IPS-20b (cell line): ENCODE data around the gene IMMP2L.
"Not testable (repeated sequence)": the region's sequence is repeated elsewhere in the genome, so short reads cannot be mapped to it uniquely, and the experiment has no call there.

Experiments used
- H3K27ac ChIP-seq: one replicate; pipeline ENCODE4 v1.5.1; 2013; ENCODE audit warnings: low read length
- H3K27me3 ChIP-seq: 2 replicates; pipeline ENCODE4 v1.6.1; 2013; ENCODE audit warnings: mild to moderate bottlenecking, low read length, inconsistent platforms; ENCODE audit not compliant: insufficient read depth
- H3K36me3 ChIP-seq: 2 replicates; pipeline ENCODE4 v1.6.1; 2013; ENCODE audit warnings: low read depth, mild to moderate bottlenecking, inconsistent platforms, low read length, moderate library complexity; ENCODE audit not compliant: insufficient read depth
- H3K4me1 ChIP-seq: 2 replicates; pipeline ENCODE4 v1.6.1; 2013; ENCODE audit warnings: mild to moderate bottlenecking, control low read depth, inconsistent platforms, low read length, moderate library complexity; ENCODE audit not compliant: insufficient read depth
- H3K4me3 ChIP-seq: 2 replicates; pipeline ENCODE4 v1.5.1; 2013; ENCODE audit warnings: mild to moderate bottlenecking, low read length, inconsistent platforms
- H3K9ac ChIP-seq: 2 replicates; pipeline ENCODE4 v1.6.1; 2013; ENCODE audit warnings: low read depth, mild to moderate bottlenecking, inconsistent platforms, low read length, moderate library complexity
- H3K9me3 ChIP-seq: 2 replicates; pipeline ENCODE4 v1.6.1; 2013; ENCODE audit warnings: mild to moderate bottlenecking, low read depth, low read length, inconsistent platforms; ENCODE audit not compliant: insufficient read depth

Gene IMMP2L

GRCh38 chr7:111264981-111265380 is 297.3 kb downstream of the IMMP2L start:
- Histone ChIP-seq H3K9ac (no peak overlapping the region), H3K4me3 (no peak overlapping the region), H3K36me3 (no peaks in the 10 kb centered on the region), H3K27ac (no peak overlapping the region), H3K4me1 (no peaks in the 10 kb centered on the region), H3K9me3 (no peaks in the 10 kb centered on the region), H3K27me3 (no peaks in the 10 kb centered on the region)

GRCh38 chr7:111264111-111264868 is 298.0 kb downstream of the IMMP2L start:
- no peak overlapping the region for H3K4me3 ChIP-seq

DNA sequence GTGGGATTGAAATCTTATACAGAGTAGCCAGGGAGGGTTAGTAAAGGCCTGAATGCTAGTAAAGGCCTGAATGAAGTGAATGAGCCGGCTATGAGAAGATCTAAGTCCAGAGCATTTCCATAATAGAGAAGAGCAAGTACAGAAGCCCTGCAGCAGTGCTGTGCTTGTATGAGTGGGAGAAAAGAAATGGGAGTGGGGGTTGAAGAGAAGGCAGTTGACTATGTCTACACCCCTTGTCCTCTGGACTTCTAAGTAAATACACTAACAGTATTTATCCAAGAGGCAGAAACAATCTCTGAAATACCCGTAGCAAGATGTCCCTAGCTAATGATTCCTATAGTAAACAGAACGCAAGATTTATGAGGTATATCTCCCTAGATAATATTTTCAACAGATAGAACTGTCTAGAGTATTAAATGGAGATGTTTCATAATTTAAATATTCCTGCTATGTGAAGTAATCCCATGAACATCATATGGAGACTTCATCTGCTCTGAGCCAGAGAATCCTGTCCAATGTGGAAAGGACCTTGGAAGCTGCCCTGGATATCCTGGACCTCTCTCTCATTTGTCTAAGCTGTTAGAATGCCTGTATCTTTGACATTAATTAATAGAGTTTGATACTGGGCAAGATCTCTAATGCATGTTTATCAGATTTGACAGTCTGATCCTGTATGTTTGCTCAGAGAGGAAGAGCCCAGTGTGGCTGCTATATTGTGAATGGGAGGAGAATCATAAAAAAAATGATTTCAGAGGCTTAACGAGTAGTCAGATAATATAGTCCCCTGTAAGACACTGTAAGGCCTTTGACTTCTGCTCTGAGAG is 299.8 kb downstream of the IMMP2L start:
- no peak overlapping the region for H3K9ac ChIP-seq
- no peak overlapping the region for H3K4me3 ChIP-seq
- no peaks in the 10 kb centered on the region for H3K9me3 ChIP-seq
- H3K27ac ChIP-seq = no peak overlapping the region
- H3K27me3 ChIP-seq = no peaks in the 10 kb centered on the region
- H3K4me1 ChIP-seq = no peaks in the 10 kb centered on the region
- no peaks in the 10 kb centered on the region for H3K36me3 ChIP-seq

More at GRCh38 chr7:111264111-111264868, 298.0 kb downstream of the IMMP2L start:
- no peaks in the 10 kb centered on the region for H3K9me3 ChIP-seq
- H3K4me1 ChIP-seq = no peaks in the 10 kb centered on the region
- H3K27me3 ChIP-seq = no peaks in the 10 kb centered on the region
- no peaks in the 10 kb centered on the region for H3K36me3 ChIP-seq
- H3K9ac ChIP-seq = no peak overlapping the region
- H3K27ac ChIP-seq = no peak overlapping the region

DNA sequence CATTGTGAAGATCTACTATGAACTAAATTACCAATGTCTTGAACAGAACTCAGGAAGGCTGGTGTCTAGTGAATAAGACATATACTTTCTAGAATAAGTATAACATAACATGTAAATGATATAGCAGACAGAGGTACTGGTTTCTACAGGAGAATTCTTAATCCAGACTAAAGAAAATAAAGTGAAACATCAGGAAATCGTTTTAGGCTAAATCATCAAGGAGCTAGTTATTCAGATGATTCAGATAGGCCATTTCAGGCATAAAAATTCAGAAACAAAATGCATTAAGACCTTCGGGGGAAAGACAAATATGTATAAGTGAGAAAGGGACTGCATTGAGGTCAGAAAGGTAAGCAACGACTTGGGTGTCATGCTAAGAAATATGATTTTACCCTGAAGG is 300.8 kb downstream of the IMMP2L start:
- no peak overlapping the region for H3K27ac ChIP-seq
- no peaks in the 10 kb centered on the region for H3K27me3 ChIP-seq
- H3K4me3 ChIP-seq = no peak overlapping the region
- H3K9me3 ChIP-seq = no peaks in the 10 kb centered on the region
- no peak overlapping the region for H3K9ac ChIP-seq
- no peaks in the 10 kb centered on the region for H3K36me3 ChIP-seq
- no peaks in the 10 kb centered on the region for H3K4me1 ChIP-seq

DNA sequence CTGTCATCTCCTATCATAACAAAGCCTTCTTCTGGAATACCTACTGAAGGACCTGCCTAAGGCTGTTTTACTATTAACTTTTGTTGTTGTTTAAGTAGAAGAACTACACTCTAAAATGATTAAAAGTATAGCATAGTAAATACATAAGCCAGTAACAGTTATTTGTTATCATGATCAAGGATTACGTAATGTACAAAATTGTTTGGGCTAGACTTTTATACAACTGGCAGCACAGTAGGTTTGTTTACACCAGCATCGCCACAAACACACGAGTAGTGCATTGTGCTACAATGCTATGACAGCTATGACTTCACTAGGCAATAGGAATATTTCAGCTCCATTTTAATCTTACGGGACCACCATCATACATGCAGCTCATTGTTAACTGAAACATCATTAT is 302.3 kb downstream of the IMMP2L start:
- Histone ChIP-seq H3K9ac (no peak overlapping the region), H3K4me3 (no peak overlapping the region), H3K9me3 (no peaks in the 10 kb centered on the region), H3K4me1 (no peaks in the 10 kb centered on the region), H3K27ac (no peak overlapping the region), H3K36me3 (no peaks in the 10 kb centered on the region), H3K27me3 (no peaks in the 10 kb centered on the region)

DNA sequence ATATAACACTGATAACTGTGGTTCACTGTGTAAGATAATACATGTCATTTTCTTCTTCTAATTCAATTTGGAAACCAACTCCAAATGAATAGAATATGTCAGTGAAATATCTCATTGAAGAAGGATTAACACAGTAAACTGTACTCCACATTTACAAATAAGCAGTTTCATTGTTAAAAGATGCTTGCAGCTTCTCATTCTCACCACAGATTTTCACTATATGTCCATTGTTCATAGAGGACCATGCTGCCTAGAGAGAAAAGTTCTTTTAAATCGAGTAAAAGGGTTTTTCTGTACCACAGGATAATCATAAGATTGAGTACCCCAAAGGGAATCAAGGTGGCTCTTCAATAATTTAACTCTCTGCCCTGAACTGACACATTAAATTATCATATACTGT is 305.9 kb downstream of the IMMP2L start:
- H3K9me3 ChIP-seq = no peaks in the 10 kb centered on the region
- H3K4me1 ChIP-seq = peaks cover 8% of the 10 kb centered on the region; the same call in 1 of the 2 replicates
- H3K36me3 ChIP-seq = no peaks in the 10 kb centered on the region
- no peaks in the 10 kb centered on the region for H3K27me3 ChIP-seq
- H3K4me3 ChIP-seq = no peak overlapping the region
- no peak overlapping the region for H3K9ac ChIP-seq
- no peak overlapping the region for H3K27ac ChIP-seq

DNA sequence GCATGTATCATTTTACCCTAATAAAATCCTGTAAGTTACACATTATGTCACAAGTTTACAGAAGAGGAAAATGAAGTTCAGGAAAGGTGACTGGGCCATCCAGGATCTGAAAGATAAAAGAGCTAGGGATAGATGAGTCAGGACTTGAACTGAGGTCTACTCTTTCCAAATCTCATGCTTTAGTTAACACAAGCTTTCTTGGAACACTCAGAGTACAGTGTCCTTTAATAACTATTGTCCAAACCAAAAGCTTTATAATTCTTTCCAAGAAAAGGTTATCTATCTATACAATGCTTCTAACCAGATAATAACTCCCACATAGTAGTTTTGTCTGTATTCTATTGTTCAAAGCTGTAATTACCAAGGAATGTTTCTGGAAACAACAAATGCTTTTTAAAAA is 306.7 kb downstream of the IMMP2L start:
- H3K9ac ChIP-seq = no peak overlapping the region
- no peak overlapping the region for H3K27ac ChIP-seq
- no peaks in the 10 kb centered on the region for H3K36me3 ChIP-seq

GRCh38 chr7:111251365-111251764 is 310.9 kb downstream of the IMMP2L start:
- not testable (repeated sequence) for H3K36me3 ChIP-seq, H3K27me3 ChIP-seq, H3K27ac ChIP-seq, H3K4me3 ChIP-seq, H3K9me3 ChIP-seq, H3K9ac ChIP-seq, H3K4me1 ChIP-seq

More for the DNA sequence above, 306.7 kb downstream of the IMMP2L start:
- Histone ChIP-seq H3K4me3 (no peak overlapping the region), H3K27me3 (no peaks in the 10 kb centered on the region), H3K4me1 (peaks cover 8% of the 10 kb centered on the region; the same call in 1 of the 2 replicates), H3K9me3 (no peaks in the 10 kb centered on the region)

GRCh38 chr7:111249807-111250206 is 312.5 kb downstream of the IMMP2L start:
- H3K4me1 ChIP-seq, H3K9me3 ChIP-seq, H3K27me3 ChIP-seq, H3K9ac ChIP-seq, H3K27ac ChIP-seq, H3K36me3 ChIP-seq, H3K4me3 ChIP-seq: not testable (repeated sequence)

DNA sequence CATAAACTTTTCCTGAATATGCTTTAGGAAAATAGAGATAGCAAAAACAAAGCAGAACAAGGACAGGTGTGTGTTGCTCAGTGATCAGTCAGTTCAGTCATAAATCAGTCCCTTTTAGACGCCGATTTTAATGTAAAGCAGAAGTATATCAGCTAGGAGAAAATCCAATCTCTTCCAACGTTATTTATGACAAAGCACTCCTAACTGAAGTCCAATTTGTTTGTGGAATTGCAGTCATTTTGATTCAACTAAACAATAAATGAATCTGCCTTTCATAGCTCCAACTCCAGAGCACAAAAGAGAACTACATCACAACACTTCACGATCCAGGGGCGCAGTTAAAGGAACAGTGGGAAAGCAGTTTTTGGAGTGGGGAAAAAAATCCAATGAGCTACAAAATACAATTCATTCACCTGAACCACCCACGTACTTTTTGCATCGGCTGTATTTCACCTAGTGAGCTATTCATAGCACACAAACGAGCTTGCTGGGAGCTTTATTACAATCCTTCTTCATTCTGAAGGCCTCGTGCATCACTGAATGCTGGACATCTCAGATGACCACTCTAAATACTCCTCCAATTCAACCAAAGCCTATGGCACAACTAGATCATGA is 320.0 kb downstream of the IMMP2L start:
- Histone ChIP-seq H3K9me3 (no peaks in the 10 kb centered on the region), H3K36me3 (no peaks in the 10 kb centered on the region), H3K4me1 (peaks cover 12% of the 10 kb centered on the region), H3K9ac (no peak overlapping the region), H3K27ac (no peak overlapping the region), H3K4me3 (no peak overlapping the region), H3K27me3 (no peaks in the 10 kb centered on the region)

- H3K4me1 ChIP-seq = peaks cover 12% of the 10 kb centered on the region
- H3K36me3 ChIP-seq = no peaks in the 10 kb centered on the region
- H3K27me3 ChIP-seq = no peaks in the 10 kb centered on the region
- no peaks in the 10 kb centered on the region for H3K9me3 ChIP-seq
- H3K4me3 ChIP-seq = no peak overlapping the region
- no peak overlapping the region for H3K27ac ChIP-seq
- H3K9ac ChIP-seq = no peak overlapping the region
Measured at GRCh38 chr7:111240371-111240770, 321.9 kb downstream of the IMMP2L start.
